A549 (cell line): ENCODE measurements around the gene MED12L. TPM values are rescaled to one million over a fixed set of nuclear protein-coding genes. Genes with fewer than 3 reads are reported as not detected.

Source experiments
- ATAC-seq, 2 experiments: fragments of 200-7000 bp in 1 of 2; fragments of >200 bp in 1 of 2; cut with Nextera tagmentation in 1 of 2; cut with Tn5 transposase in 1 of 2; 3 replicates each; pipeline versions ENCODE4 v1.8.0 to v1.9.1; 2018 to 2020; ENCODE audit warnings: mild to moderate bottlenecking in 1 of 2, moderate library complexity in 1 of 2
- CTCF ChIA-PET: fragments of 300-600 bp; sonication (Branson Sonifier 250); formaldehyde crosslinking; extraction: SDS; loops from one replicate; lab custom pipeline; 2021; ENCODE audit warnings: antibody characterized with exemption, inconsistent platforms; lab: Yijun Ruan, JAX
- POLR2A ChIA-PET: fragments of 350-600 bp; formaldehyde crosslinking; extraction: SDS; loops from one replicate; lab custom pipeline; 2021; ENCODE audit warnings: antibody characterized with exemption, inconsistent platforms; lab: Yijun Ruan, JAX
- DNase-seq, 2 experiments: peaks; one replicate each; pipeline versions ENCODE4 v3.0.0 to v3.0.0-alpha.2; 2011 to 2016; ENCODE audit warnings: low read depth in 1 of 2, low spot score in 1 of 2
- FAIRE-seq: peaks from 2 replicates; lab custom pipeline; 2011; peaks lifted over from hg19 to GRCh38; lab: Jason Lieb, UNC
- H3K27ac ChIP-seq, 2 experiments: fragments of >200 bp; sonication (Bioruptor Twin); formaldehyde crosslinking; 3 replicates each; pipeline ENCODE4 v1.5.1; 2016 to 2017
- H3K4me1 ChIP-seq: fragments of >200 bp; sonication (Bioruptor Twin); formaldehyde crosslinking; 3 replicates; pipeline ENCODE4 v1.6.1; 2016
- H3K4me2 ChIP-seq: fragments of >200 bp; sonication (Bioruptor Twin); formaldehyde crosslinking; 3 replicates; pipeline ENCODE4 v1.6.1; 2016
- H3K4me3 ChIP-seq: fragments of >200 bp; sonication (Bioruptor Twin); formaldehyde crosslinking; 3 replicates; pipeline ENCODE4 v1.5.1; 2016
- H3K9me3 ChIP-seq: fragments of >200 bp; sonication (Bioruptor Twin); formaldehyde crosslinking; 3 replicates; pipeline ENCODE4 v1.6.1; 2016
- CBX2 ChIP-seq: fragments of 200-600 bp; sonication (generic); IDR thresholded peaks from 2 replicates; pipeline ENCODE4 v1.6.1; 2016; ENCODE audit warnings: low read depth, mild to moderate bottlenecking, borderline replicate concordance
- CBX8 ChIP-seq: fragments of 200-600 bp; sonication (generic); IDR thresholded peaks from 2 replicates; pipeline ENCODE4 v1.6.1; 2016
- CEBPB ChIP-seq, 2 experiments: fragments of >200 bp in 1 of 2; sonication (Bioruptor Twin) in 1 of 2; formaldehyde crosslinking in 1 of 2; IDR thresholded peaks; 2 replicates each; pipeline ENCODE4 v1.6.1; 2012 to 2016
- CHD2 ChIP-seq: fragments of 150-350 bp; IDR thresholded peaks from 2 replicates; pipeline ENCODE4 v1.6.1; 2014; ENCODE audit warnings: low read length; ENCODE audit not compliant: partially characterized antibody
- CHD4 ChIP-seq: fragments of 200-600 bp; sonication (generic); IDR thresholded peaks from 2 replicates; pipeline ENCODE4 v1.6.1; 2016; ENCODE audit warnings: antibody characterized with exemption, mild to moderate bottlenecking, borderline replicate concordance
- EHF ChIP-seq: fragments of 250-450 bp; sonication (Bioruptor Pico); IDR thresholded peaks from 2 replicates; pipeline ENCODE4 v1.5.0; 2020; ENCODE audit warnings: mild to moderate bottlenecking
- EHMT2 ChIP-seq: fragments of 200-600 bp; sonication (generic); IDR thresholded peaks from 2 replicates; pipeline ENCODE4 v1.6.1; 2016; ENCODE audit warnings: antibody characterized with exemption, low read depth, mild to moderate bottlenecking, moderate library complexity
- FOSB ChIP-seq: fragments of 250-450 bp; sonication (Bioruptor Pico); IDR thresholded peaks from 2 replicates; pipeline ENCODE4 v1.5.0; 2020; ENCODE audit warnings: mild to moderate bottlenecking, moderate library complexity
- GATA3 ChIP-seq: IDR thresholded peaks from 2 replicates; pipeline ENCODE4 v1.6.1; 2012; ENCODE audit warnings: borderline replicate concordance
- HEYL ChIP-seq: fragments of 250-450 bp; sonication (Bioruptor Pico); IDR thresholded peaks from 2 replicates; pipeline ENCODE4 v1.8.0; 2021; ENCODE audit warnings: mild to moderate bottlenecking, moderate library complexity
- HOXA7 ChIP-seq: fragments of 250-450 bp; sonication (Bioruptor Pico); IDR thresholded peaks from 2 replicates; pipeline ENCODE4 v1.5.0; 2020; ENCODE audit warnings: mild to moderate bottlenecking, moderate library complexity
- HOXB13 ChIP-seq: fragments of 250-450 bp; sonication (Bioruptor Pico); IDR thresholded peaks from 2 replicates; pipeline ENCODE4 v1.5.0; 2020; ENCODE audit warnings: low read depth, mild to moderate bottlenecking, moderate library complexity
- JUNB ChIP-seq: fragments of >200 bp; sonication (Bioruptor Twin); formaldehyde crosslinking; IDR thresholded peaks from 2 replicates; pipeline ENCODE4 v1.6.1; 2016
- KDM5A ChIP-seq: fragments of 200-600 bp; sonication (generic); IDR thresholded peaks from 2 replicates; pipeline ENCODE4 v1.6.1; 2016; ENCODE audit warnings: antibody characterized with exemption, mild to moderate bottlenecking
- MAFK ChIP-seq: fragments of 450-650 bp; IDR thresholded peaks from 2 replicates; pipeline ENCODE4 v1.6.1; 2014; ENCODE audit not compliant: partially characterized antibody
- MYC ChIP-seq: IDR thresholded peaks from 2 replicates; pipeline ENCODE4 v1.6.1; 2012; ENCODE audit warnings: mild to moderate bottlenecking, inconsistent platforms, low read length, improper control_type of control experiment, borderline replicate concordance
- NFE2L2 ChIP-seq: fragments of 150-350 bp; conservative IDR thresholded peaks from 2 replicates; pipeline ENCODE4 v1.6.1; 2014; ENCODE audit warnings: low read length
- NPAS2 ChIP-seq: fragments of 250-450 bp; sonication (Bioruptor Pico); IDR thresholded peaks from 2 replicates; pipeline ENCODE4 v1.8.0; 2022; ENCODE audit warnings: mild to moderate bottlenecking, moderate library complexity, borderline replicate concordance
- PHF8 ChIP-seq: fragments of 200-600 bp; sonication (generic); IDR thresholded peaks from 2 replicates; pipeline ENCODE4 v1.6.1; 2016; ENCODE audit warnings: low read depth, mild to moderate bottlenecking, antibody characterized with exemption, moderate library complexity, borderline replicate concordance
- POLR2AphosphoS2 ChIP-seq: conservative IDR thresholded peaks from 2 replicates; pipeline ENCODE4 v1.6.1; 2012; ENCODE audit warnings: low read length, improper control_type of control experiment, inconsistent platforms
- RARB ChIP-seq: fragments of 250-450 bp; sonication (Bioruptor Pico); IDR thresholded peaks from 2 replicates; pipeline ENCODE4 v1.8.0; 2021; ENCODE audit warnings: mild to moderate bottlenecking, moderate library complexity
- RNF2 ChIP-seq: fragments of 200-600 bp; sonication (generic); IDR thresholded peaks from 2 replicates; pipeline ENCODE4 v1.6.1; 2016; ENCODE audit warnings: low read depth, mild to moderate bottlenecking, antibody characterized with exemption, moderate library complexity, borderline replicate concordance
- TFCP2L1 ChIP-seq: fragments of 250-450 bp; sonication (Bioruptor Pico); IDR thresholded peaks from 2 replicates; pipeline ENCODE4 v1.5.0; 2021; ENCODE audit warnings: mild to moderate bottlenecking
- TP53 ChIP-seq: fragments of 250-450 bp; sonication (Bioruptor Pico); IDR thresholded peaks from 2 replicates; pipeline ENCODE4 v1.5.0; 2021; ENCODE audit warnings: mild to moderate bottlenecking, moderate library complexity
- WGBS: methylation state at CpG from one replicate; pipeline ENCODE4 v1.1.6; 2017; ENCODE audit errors: missing lambda C conversion rate; 5-methylcytosine and 5-hydroxymethylcytosine counted together
- polyA plus RNA-seq, 4 experiments: library from polyadenylated mRNA; depleted of rRNA in 3 of 4; stranded (reverse); fragments of >200 nt; fragmentation: RNase III in 1 of 4; extraction: RNeasy Plus Mini Kit Qiagen cat#74134 plus additional on column Dnase treatment in 1 of 4; gene quantifications; 2 replicates in 3 of 4; 3 replicates in 1 of 4; pipeline ENCODE4 v1.2.3, GENCODE V29; 2011 to 2017
- TF ChIP-seq, protein P1 (sequence below): fragments of >200 bp; sonication (Bioruptor Twin); formaldehyde crosslinking; IDR thresholded peaks from 2 replicates; pipeline ENCODE4 v1.6.1; 2016
- TF ChIP-seq, protein P2 (sequence below): fragments of 450-650 bp; IDR thresholded peaks from 2 replicates; pipeline ENCODE4 v1.6.1; 2014; ENCODE audit warnings: antibody characterized with exemption
- TF ChIP-seq, protein P3 (sequence below): IDR thresholded peaks from 2 replicates; pipeline ENCODE4 v1.6.1; 2012; ENCODE audit warnings: low read depth, borderline replicate concordance
- TF ChIP-seq, protein P4 (sequence below): fragments of 200-600 bp; sonication (generic); IDR thresholded peaks from 2 replicates; pipeline ENCODE4 v1.6.1; 2016; ENCODE audit warnings: antibody characterized with exemption, mild to moderate bottlenecking, moderate library complexity
- TF ChIP-seq, protein P5 (sequence below): fragments of 150-350 bp; IDR thresholded peaks from 2 replicates; pipeline ENCODE4 v1.6.1; 2014; ENCODE audit warnings: low read depth, mild to moderate bottlenecking, low read length

MED12L gene
- polyA plus RNA-seq, 2 of the 4 experiments (the other 2 are of a cell fraction): 0.32 to 0.63 TPM

DNA sequence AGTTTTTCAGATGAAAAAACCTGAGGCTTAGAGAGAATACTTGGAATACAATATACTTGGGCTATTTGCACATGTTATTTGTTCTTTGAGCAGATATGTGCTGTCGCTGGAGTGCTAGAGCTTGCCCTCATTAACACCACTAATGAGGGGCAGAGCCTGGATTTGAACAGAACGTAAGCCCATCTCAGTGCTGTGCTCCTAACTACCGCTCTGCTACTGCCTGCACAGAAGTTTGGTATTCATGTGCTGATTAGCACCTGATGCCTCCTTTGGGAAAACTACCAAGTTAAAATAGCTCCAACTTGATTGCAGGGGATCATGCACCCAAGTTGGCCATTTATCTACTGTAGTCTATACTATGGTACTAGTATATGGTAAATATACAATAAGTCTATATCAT is 227.5 kb downstream of the MED12L start (continued):
- TF ChIP-seq RNF2 (no peak), HOXA7 (no peak), TP53 (CRISPR knock-in tag) (no peak), GATA3 (no peak), PHF8 (no peak), CBX8 (no peak), TFCP2L1 (CRISPR knock-in tag) (no peak), FOSB (no peak)
- TF ChIP-seq, protein P1, sequence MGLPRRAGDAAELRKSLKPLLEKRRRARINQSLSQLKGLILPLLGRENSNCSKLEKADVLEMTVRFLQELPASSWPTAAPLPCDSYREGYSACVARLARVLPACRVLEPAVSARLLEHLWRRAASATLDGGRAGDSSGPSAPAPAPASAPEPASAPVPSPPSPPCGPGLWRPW: no peak
- TF ChIP-seq, protein P2, sequence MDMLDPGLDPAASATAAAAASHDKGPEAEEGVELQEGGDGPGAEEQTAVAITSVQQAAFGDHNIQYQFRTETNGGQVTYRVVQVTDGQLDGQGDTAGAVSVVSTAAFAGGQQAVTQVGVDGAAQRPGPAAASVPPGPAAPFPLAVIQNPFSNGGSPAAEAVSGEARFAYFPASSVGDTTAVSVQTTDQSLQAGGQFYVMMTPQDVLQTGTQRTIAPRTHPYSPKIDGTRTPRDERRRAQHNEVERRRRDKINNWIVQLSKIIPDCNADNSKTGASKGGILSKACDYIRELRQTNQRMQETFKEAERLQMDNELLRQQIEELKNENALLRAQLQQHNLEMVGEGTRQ: no peak

DNA sequence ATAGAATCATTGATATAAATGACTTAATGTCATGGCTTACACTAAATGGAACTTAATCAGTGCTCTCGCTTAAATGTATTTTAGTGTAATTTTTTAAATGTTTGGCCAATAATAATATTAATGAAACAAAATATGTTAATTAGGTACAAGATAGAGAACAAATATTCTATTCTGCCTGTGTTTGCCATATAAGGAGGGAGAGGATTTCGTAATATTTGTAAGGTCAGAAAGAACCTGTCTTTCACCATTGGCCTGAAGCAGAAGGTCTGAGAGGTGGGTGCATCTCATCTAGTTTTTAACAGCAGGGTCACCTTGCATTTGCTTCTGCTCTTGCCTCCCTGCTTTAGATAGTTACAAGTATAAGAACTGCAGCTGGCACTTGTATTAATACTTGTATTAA is 228.7 kb downstream of the MED12L start:
- DNase-seq: no peak
- H3K4me2 ChIP-seq: no peak overlapping the region
- FAIRE-seq: no peak
- no peak overlapping the region for H3K4me3 ChIP-seq
- 85% methylated on average over 2 of the region's 2 CpGs for WGBS
- POLR2A ChIA-PET: no interaction called here
- no peaks in the 10 kb centered on the region for H3K9me3 ChIP-seq
- TF ChIP-seq NFE2L2 (no peak), MYC (no peak), CEBPB (IDR thresholded peaks at IDR 0.05) (peak in 1 of 2 experiments; percentile 8; a peak in 1 of 4 replicates), CBX2 (no peak), RNF2 (no peak), CHD4 (no peak)
- TF ChIP-seq, protein P3, sequence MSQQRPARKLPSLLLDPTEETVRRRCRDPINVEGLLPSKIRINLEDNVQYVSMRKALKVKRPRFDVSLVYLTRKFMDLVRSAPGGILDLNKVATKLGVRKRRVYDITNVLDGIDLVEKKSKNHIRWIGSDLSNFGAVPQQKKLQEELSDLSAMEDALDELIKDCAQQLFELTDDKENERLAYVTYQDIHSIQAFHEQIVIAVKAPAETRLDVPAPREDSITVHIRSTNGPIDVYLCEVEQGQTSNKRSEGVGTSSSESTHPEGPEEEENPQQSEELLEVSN: no peak
- H3K4me1 ChIP-seq: peaks cover 20% of the 10 kb centered on the region; the same call in 2 of the 3 replicates
- CTCF ChIA-PET: interaction anchor here (1.0 to 1.6 kb wide), 5 partner anchors 9 to 525 kb away, joined by 3 read pairs; no protein-coding TSS in a partner anchor
- no peak overlapping the region for H3K27ac ChIP-seq
- ATAC-seq: no peak

DNA sequence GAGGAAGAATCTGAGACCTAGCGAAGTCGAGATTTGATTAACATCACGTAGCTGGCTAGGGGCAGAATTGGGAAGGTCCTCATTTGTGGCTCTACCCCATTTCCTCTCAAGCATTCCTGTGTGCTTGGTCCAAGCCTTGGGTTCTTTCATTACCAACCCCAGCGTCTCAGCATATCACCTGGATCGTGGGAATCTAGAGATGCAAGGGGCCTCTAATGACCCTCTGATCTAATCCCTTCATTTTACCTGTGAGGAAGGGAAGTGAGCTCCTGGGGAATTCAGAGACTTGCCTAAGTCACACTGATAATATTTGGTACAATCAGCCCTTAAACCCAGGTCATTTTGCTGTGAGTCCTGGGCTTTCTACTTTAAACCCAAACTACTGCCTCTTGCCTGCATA is 229.1 kb downstream of the MED12L start:
- TF ChIP-seq HEYL (CRISPR knock-in tag) (no peak), NPAS2 (CRISPR knock-in tag) (no peak), HOXB13 (CRISPR knock-in tag) (no peak), MAFK (no peak), CHD4 (no peak), MYC (no peak), KDM5A (no peak), EHF (CRISPR knock-in tag) (no peak), RARB (CRISPR knock-in tag) (no peak), POLR2AphosphoS2 (no peak), CHD2 (no peak), EHMT2 (no peak), JUNB (no peak), GATA3 (no peak)
- TF ChIP-seq, protein P4, sequence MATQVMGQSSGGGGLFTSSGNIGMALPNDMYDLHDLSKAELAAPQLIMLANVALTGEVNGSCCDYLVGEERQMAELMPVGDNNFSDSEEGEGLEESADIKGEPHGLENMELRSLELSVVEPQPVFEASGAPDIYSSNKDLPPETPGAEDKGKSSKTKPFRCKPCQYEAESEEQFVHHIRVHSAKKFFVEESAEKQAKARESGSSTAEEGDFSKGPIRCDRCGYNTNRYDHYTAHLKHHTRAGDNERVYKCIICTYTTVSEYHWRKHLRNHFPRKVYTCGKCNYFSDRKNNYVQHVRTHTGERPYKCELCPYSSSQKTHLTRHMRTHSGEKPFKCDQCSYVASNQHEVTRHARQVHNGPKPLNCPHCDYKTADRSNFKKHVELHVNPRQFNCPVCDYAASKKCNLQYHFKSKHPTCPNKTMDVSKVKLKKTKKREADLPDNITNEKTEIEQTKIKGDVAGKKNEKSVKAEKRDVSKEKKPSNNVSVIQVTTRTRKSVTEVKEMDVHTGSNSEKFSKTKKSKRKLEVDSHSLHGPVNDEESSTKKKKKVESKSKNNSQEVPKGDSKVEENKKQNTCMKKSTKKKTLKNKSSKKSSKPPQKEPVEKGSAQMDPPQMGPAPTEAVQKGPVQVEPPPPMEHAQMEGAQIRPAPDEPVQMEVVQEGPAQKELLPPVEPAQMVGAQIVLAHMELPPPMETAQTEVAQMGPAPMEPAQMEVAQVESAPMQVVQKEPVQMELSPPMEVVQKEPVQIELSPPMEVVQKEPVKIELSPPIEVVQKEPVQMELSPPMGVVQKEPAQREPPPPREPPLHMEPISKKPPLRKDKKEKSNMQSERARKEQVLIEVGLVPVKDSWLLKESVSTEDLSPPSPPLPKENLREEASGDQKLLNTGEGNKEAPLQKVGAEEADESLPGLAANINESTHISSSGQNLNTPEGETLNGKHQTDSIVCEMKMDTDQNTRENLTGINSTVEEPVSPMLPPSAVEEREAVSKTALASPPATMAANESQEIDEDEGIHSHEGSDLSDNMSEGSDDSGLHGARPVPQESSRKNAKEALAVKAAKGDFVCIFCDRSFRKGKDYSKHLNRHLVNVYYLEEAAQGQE: no peak
- TF ChIP-seq, protein P5, sequence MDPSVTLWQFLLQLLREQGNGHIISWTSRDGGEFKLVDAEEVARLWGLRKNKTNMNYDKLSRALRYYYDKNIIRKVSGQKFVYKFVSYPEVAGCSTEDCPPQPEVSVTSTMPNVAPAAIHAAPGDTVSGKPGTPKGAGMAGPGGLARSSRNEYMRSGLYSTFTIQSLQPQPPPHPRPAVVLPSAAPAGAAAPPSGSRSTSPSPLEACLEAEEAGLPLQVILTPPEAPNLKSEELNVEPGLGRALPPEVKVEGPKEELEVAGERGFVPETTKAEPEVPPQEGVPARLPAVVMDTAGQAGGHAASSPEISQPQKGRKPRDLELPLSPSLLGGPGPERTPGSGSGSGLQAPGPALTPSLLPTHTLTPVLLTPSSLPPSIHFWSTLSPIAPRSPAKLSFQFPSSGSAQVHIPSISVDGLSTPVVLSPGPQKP: no peak
- ATAC-seq (no peak), FAIRE-seq (no peak), DNase-seq (no peak)
- WGBS: 79% methylated on average over 5 of the region's 5 CpGs
- Histone ChIP-seq H3K4me1 (peaks cover 20% of the 10 kb centered on the region; the same call in 2 of the 3 replicates), H3K4me2 (no peak overlapping the region), H3K27ac (0 out of 6 replicates have a peak overlapping the region, but pooled peaks of 1 of the 2 experiments have one; percentile 11), H3K4me3 (no peak overlapping the region), H3K9me3 (no peaks in the 10 kb centered on the region)
- POLR2A ChIA-PET: no interaction called here
- CTCF ChIA-PET: interaction anchor here (1.0 to 1.2 kb wide), 4 partner anchors 10 to 524 kb away, joined by 3 read pairs; no protein-coding TSS in a partner anchor
